Epidermal melanocyte (primary cell): ENCODE measurements around the gene ADAMTSL5.
"Not testable (repeated sequence)": the region's sequence is repeated elsewhere in the genome, so short reads cannot be mapped to it uniquely, and the experiment has no call there.

Experiments
- DNase-seq: peaks from one replicate; pipeline ENCODE4 v3.0.0; 2011; ENCODE audit warnings: low spot score; ENCODE audit not compliant: insufficient read length

Gene ADAMTSL5

GRCh38 chr19:1513499-1514294 lies 878 bp upstream of the ADAMTSL5 start:
- DNase-seq, result no peak

GRCh38 chr19:1511318-1512317 lies 1.2 kb downstream of the ADAMTSL5 start:
- no peak for DNase-seq

GRCh38 chr19:1510807-1511206 lies 2.0 kb downstream of the ADAMTSL5 start:
- DNase-seq, result no peak

- DNase-seq, result no peak
Measured at GRCh38 chr19:1510442-1510806, 2.4 kb downstream of the ADAMTSL5 start.

GRCh38 chr19:1509602-1510441 lies 3.0 kb downstream of the ADAMTSL5 start:
- no peak for DNase-seq

GRCh38 chr19:1508507-1508856 lies 4.3 kb downstream of the ADAMTSL5 start:
- no peak for DNase-seq

- DNase-seq, result peak; percentile 100
Measured at GRCh38 chr19:1507763-1508506, 4.9 kb downstream of the ADAMTSL5 start.

- no peak for DNase-seq
Measured at GRCh38 chr19:1507192-1507660, 5.6 kb downstream of the ADAMTSL5 start.

- no peak for DNase-seq
Measured at GRCh38 chr19:1505991-1506881, 6.6 kb downstream of the ADAMTSL5 start.

- DNase-seq, result no peak
Measured at GRCh38 chr19:1505012-1505411, 7.8 kb downstream of the ADAMTSL5 start.

GRCh38 chr19:1503925-1504773 lies 8.7 kb downstream of the ADAMTSL5 start:
- DNase-seq, result no peak

- no peak for DNase-seq
Measured at GRCh38 chr19:1503089-1503924, 9.5 kb downstream of the ADAMTSL5 start.

- DNase-seq, result no peak
Measured at GRCh38 chr19:1502433-1503088, 10.3 kb downstream of the ADAMTSL5 start.

GRCh38 chr19:1501200-1501595 lies 11.6 kb downstream of the ADAMTSL5 start:
- no peak for DNase-seq

- not testable (repeated sequence) for DNase-seq
Measured at GRCh38 chr19:1499231-1499630, 13.6 kb downstream of the ADAMTSL5 start.

- no peak for DNase-seq
Measured at GRCh38 chr19:1497578-1498235, 15.1 kb downstream of the ADAMTSL5 start.
